K562 (cell line): ENCODE measurements around the gene CRYBG2. TPM values are rescaled to one million over a fixed set of nuclear protein-coding genes. Genes with fewer than 3 reads are reported as not detected.

Source experiments
- CREB1 ChIP-seq, 2 experiments: sonication (generic) in 1 of 2; formaldehyde crosslinking in 1 of 2; IDR thresholded peaks; 2 replicates each; pipeline versions ENCODE4 v1.6.1 to v1.8.0; 2012 to 2022; ENCODE audit warnings: inconsistent platforms in 1 of 2, mild to moderate bottlenecking in 1 of 2, missing genetic modification reagents in 1 of 2, moderate library complexity in 1 of 2
- EHMT2 ChIP-seq: fragments of 450-650 bp; IDR thresholded peaks from 2 replicates; pipeline ENCODE4 v1.6.1; 2018; ENCODE audit warnings: antibody characterized with exemption
- ETS2 ChIP-seq: IDR thresholded peaks from 2 replicates; pipeline ENCODE4 v1.6.1; 2016; ENCODE audit warnings: borderline replicate concordance, missing genetic modification characterization, mild to moderate bottlenecking, moderate library complexity, missing compliant biosample characterization; ENCODE audit not compliant: poor library complexity, severe bottlenecking
- ETV6 ChIP-seq, 3 experiments: fragments of 150-350 bp in 1 of 3; sonication (generic) in 1 of 3; formaldehyde crosslinking in 1 of 3; IDR thresholded peaks; 2 replicates each; pipeline versions ENCODE4 v1.6.1 to v1.8.0; 2014 to 2022; ENCODE audit warnings: borderline replicate concordance in 2 of 3, low read depth in 2 of 3, antibody characterized with exemption in 1 of 3, low read length in 1 of 3, mild to moderate bottlenecking in 1 of 3, missing genetic modification reagents in 1 of 3
- GATA2 ChIP-seq: sonication (generic); formaldehyde crosslinking; IDR thresholded peaks from 2 replicates; pipeline ENCODE4 v1.4.0; 2020; ENCODE audit warnings: mild to moderate bottlenecking, missing genetic modification reagents
- MCM5 ChIP-seq: fragments of 450-650 bp; IDR thresholded peaks from 2 replicates; pipeline ENCODE4 v1.6.1; 2016; ENCODE audit warnings: low read depth
- RAD21 ChIP-seq, 2 experiments: fragments of 250-450 bp in 1 of 2; fragments of 450-650 bp in 1 of 2; sonication (Bioruptor Pico) in 1 of 2; formaldehyde crosslinking in 1 of 2; IDR thresholded peaks in 1 of 2; conservative IDR thresholded peaks in 1 of 2; 2 replicates each; pipeline versions ENCODE4 v1.4.0 to v1.8.0; 2020 to 2022; ENCODE audit warnings: mild to moderate bottlenecking in 2 of 2, moderate library complexity in 1 of 2
- RNF2 ChIP-seq: sonication (generic); IDR thresholded peaks from 2 replicates; pipeline ENCODE4 v1.6.1; 2016
- SAFB ChIP-seq: fragments of 200-400 bp; formaldehyde crosslinking; IDR thresholded peaks from 2 replicates; pipeline ENCODE4 v1.6.1; 2017; ENCODE audit warnings: low read depth, low read length, borderline replicate concordance
- SIN3B ChIP-seq: fragments of 450-650 bp; IDR thresholded peaks from 2 replicates; pipeline ENCODE4 v1.6.1; 2017; ENCODE audit warnings: low read depth, mild to moderate bottlenecking, moderate library complexity
- ZNF140 ChIP-seq: fragments of 250-450 bp; sonication (Bioruptor Pico); IDR thresholded peaks from 2 replicates; pipeline ENCODE4 v1.8.0; 2021; ENCODE audit warnings: moderate library complexity, mild to moderate bottlenecking, inconsistent platforms
- ZNF165 ChIP-seq: fragments of 250-450 bp; sonication (Bioruptor Pico); IDR thresholded peaks from 2 replicates; pipeline ENCODE4 v1.4.0; 2020; ENCODE audit warnings: borderline replicate concordance
- polyA plus RNA-seq, 8 experiments: library from polyadenylated mRNA; depleted of rRNA in 4 of 8; stranded (reverse) in 5 of 8; unstranded in 3 of 8; fragments of >200 nt; fragmentation: Nextera tagmentation in 2 of 8; fragmentation: Illumina TruSeq in 1 of 8; extraction: Ambion mirVana in 2 of 8; extraction: Trizol in 1 of 8; gene quantifications; 2 replicates each; pipeline versions ENCODE4 v1.2.1 to v1.2.3, GENCODE V29; 2011 to 2014; ENCODE audit warnings: inconsistent platforms in 1 of 8, missing spikeins in 1 of 8
- total RNA-seq, 7 experiments: library from RNA; depleted of rRNA in 6 of 7; stranded (reverse); fragments of >200 nt in 6 of 7; fragmentation: Illumina TruSeq in 2 of 7; extraction: Trizol in 2 of 7; gene quantifications; 2 replicates each; pipeline versions ENCODE4 v1.2.1 to v1.2.3, GENCODE V29; 2011 to 2021; ENCODE audit warnings: low replicate concordance in 1 of 7
- TF ChIP-seq, protein P1 (sequence below): sonication (generic); formaldehyde crosslinking; IDR thresholded peaks from 2 replicates; pipeline ENCODE4 v1.8.1; 2022; ENCODE audit warnings: missing genetic modification reagents
- TF ChIP-seq, protein P2 (sequence below): IDR thresholded peaks from 2 replicates; pipeline ENCODE4 v1.6.1; 2016; ENCODE audit warnings: missing genetic modification characterization, missing compliant biosample characterization
- TF ChIP-seq, protein P3 (sequence below): fragments of 450-650 bp; formaldehyde crosslinking; IDR thresholded peaks from 2 replicates; pipeline ENCODE4 v1.4.0; 2020; ENCODE audit warnings: mild to moderate bottlenecking, moderate library complexity
- TF ChIP-seq, protein P4 (sequence below): sonication (generic); formaldehyde crosslinking; IDR thresholded peaks from 2 replicates; pipeline ENCODE4 v1.8.1; 2023; ENCODE audit warnings: mild to moderate bottlenecking, missing genetic modification reagents, moderate library complexity
- TF ChIP-seq, protein P5 (sequence below), 2 experiments: fragments of 450-650 bp in 1 of 2; IDR thresholded peaks; 2 replicates each; pipeline ENCODE4 v1.6.1; 2011 to 2017; ENCODE audit warnings: low read depth in 2 of 2, antibody characterized with exemption in 1 of 2, borderline replicate concordance in 1 of 2, low read length in 1 of 2, mild to moderate bottlenecking in 1 of 2, mixed read lengths in 1 of 2; ENCODE audit not compliant: control insufficient read depth in 1 of 2

CRYBG2 gene
- total and polyA plus RNA-seq, 9 of the 15 experiments (the other 6 are each of a cell fraction or from before 2014, with no cell fraction given), result 0.39 to 8.5 (median 3.7) TPM

DNA sequence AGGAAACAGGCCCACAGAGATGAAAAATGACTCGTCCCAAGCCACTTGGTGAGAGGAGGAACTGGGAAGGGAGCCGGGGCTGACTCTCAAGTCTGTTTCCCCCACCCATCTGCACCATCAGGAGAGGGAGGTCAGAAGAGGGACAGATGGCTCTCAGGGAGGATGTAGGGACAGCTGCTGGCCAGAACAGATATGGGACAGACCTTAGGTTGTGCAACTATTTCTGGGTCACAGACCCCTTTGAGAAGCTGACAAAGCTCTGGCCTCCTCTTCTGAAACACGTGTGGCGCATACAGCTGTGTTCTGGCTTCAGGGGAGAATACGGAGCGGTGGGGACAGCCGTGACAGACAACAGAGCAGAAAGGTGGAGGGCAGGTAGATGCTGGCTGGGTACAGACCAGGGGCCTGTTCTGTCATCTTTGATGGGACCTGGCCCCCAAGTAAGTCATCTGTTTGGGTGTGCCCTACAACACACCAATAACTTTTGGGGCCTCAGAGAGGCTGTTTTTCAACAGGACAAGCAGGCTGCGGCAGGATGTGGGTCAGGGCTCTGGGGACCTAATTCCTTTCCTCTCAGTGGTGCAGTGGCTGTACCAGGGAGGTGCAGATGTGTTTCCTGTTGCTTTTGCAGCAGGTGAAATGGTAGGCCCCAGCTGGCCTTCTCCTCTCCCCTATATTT is 66.8 kb downstream of the CRYBG2 start (continued):
- 0 out of 4 replicates have a peak, but pooled peaks of 1 of the 2 experiments have one; percentile 52 for TF ChIP-seq ETV6 (IDR thresholded peaks at IDR 0.05; ENCODE audit: borderline replicate concordance in 1 of 2, low read depth in 2 of 2, low read length in 1 of 2)
- TF ChIP-seq ETV6 (CRISPR knock-in tag; IDR thresholded peaks at IDR 0.05; ENCODE audit: borderline replicate concordance), result no peak
- no peak for TF ChIP-seq ETS2 (tag)
- TF ChIP-seq, protein P1, sequence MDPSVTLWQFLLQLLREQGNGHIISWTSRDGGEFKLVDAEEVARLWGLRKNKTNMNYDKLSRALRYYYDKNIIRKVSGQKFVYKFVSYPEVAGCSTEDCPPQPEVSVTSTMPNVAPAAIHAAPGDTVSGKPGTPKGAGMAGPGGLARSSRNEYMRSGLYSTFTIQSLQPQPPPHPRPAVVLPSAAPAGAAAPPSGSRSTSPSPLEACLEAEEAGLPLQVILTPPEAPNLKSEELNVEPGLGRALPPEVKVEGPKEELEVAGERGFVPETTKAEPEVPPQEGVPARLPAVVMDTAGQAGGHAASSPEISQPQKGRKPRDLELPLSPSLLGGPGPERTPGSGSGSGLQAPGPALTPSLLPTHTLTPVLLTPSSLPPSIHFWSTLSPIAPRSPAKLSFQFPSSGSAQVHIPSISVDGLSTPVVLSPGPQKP (CRISPR knock-in tag), result no peak
- TF ChIP-seq EHMT2, result no peak
- TF ChIP-seq, protein P2, sequence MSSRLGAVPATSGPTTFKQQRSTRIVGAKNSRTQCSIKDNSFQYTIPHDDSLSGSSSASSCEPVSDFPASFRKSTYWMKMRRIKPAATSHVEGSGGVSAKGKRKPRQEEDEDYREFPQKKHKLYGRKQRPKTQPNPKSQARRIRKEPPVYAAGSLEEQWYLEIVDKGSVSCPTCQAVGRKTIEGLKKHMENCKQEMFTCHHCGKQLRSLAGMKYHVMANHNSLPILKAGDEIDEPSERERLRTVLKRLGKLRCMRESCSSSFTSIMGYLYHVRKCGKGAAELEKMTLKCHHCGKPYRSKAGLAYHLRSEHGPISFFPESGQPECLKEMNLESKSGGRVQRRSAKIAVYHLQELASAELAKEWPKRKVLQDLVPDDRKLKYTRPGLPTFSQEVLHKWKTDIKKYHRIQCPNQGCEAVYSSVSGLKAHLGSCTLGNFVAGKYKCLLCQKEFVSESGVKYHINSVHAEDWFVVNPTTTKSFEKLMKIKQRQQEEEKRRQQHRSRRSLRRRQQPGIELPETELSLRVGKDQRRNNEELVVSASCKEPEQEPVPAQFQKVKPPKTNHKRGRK (tag), result no peak
- peak; percentile 86; the same call in 1 of the 2 replicates for TF ChIP-seq RNF2
- TF ChIP-seq SAFB, result no peak
- TF ChIP-seq GATA2 (CRISPR knock-in tag), result peak; percentile 97
- TF ChIP-seq ZNF165 (CRISPR knock-in tag), result no peak
- TF ChIP-seq CREB1 (IDR thresholded peaks at IDR 0.05), result 0 out of 2 replicates have a peak, but pooled peaks have one; percentile 58
- no peak for TF ChIP-seq CREB1 (CRISPR knock-in tag; IDR thresholded peaks at IDR 0.05)
- TF ChIP-seq, protein P3, sequence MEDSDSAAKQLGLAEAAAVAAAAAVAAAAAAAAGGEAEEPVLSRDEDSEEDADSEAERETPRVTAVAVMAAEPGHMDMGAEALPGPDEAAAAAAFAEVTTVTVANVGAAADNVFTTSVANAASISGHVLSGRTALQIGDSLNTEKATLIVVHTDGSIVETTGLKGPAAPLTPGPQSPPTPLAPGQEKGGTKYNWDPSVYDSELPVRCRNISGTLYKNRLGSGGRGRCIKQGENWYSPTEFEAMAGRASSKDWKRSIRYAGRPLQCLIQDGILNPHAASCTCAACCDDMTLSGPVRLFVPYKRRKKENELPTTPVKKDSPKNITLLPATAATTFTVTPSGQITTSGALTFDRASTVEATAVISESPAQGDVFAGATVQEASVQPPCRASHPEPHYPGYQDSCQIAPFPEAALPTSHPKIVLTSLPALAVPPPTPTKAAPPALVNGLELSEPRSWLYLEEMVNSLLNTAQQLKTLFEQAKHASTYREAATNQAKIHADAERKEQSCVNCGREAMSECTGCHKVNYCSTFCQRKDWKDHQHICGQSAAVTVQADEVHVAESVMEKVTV (CRISPR knock-in tag), result no peak
- TF ChIP-seq RAD21 (CRISPR knock-in tag; conservative IDR thresholded peaks at IDR 0.05 in 1 of 2, IDR thresholded peaks at IDR 0.05 in 1 of 2), result peak in 1 of 2 experiments; percentile 29; a peak in 2 of 4 replicates
- TF ChIP-seq, protein P4, sequence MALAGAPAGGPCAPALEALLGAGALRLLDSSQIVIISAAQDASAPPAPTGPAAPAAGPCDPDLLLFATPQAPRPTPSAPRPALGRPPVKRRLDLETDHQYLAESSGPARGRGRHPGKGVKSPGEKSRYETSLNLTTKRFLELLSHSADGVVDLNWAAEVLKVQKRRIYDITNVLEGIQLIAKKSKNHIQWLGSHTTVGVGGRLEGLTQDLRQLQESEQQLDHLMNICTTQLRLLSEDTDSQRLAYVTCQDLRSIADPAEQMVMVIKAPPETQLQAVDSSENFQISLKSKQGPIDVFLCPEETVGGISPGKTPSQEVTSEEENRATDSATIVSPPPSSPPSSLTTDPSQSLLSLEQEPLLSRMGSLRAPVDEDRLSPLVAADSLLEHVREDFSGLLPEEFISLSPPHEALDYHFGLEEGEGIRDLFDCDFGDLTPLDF (CRISPR knock-in tag), result no peak
- no peak for TF ChIP-seq ZNF140 (CRISPR knock-in tag)
- no peak for TF ChIP-seq MCM5
- TF ChIP-seq SIN3B, result no peak
- TF ChIP-seq, protein P5, sequence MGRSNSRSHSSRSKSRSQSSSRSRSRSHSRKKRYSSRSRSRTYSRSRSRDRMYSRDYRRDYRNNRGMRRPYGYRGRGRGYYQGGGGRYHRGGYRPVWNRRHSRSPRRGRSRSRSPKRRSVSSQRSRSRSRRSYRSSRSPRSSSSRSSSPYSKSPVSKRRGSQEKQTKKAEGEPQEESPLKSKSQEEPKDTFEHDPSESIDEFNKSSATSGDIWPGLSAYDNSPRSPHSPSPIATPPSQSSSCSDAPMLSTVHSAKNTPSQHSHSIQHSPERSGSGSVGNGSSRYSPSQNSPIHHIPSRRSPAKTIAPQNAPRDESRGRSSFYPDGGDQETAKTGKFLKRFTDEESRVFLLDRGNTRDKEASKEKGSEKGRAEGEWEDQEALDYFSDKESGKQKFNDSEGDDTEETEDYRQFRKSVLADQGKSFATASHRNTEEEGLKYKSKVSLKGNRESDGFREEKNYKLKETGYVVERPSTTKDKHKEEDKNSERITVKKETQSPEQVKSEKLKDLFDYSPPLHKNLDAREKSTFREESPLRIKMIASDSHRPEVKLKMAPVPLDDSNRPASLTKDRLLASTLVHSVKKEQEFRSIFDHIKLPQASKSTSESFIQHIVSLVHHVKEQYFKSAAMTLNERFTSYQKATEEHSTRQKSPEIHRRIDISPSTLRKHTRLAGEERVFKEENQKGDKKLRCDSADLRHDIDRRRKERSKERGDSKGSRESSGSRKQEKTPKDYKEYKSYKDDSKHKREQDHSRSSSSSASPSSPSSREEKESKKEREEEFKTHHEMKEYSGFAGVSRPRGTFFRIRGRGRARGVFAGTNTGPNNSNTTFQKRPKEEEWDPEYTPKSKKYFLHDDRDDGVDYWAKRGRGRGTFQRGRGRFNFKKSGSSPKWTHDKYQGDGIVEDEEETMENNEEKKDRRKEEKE (IDR thresholded peaks at IDR 0.05; ENCODE audit: borderline replicate concordance in 1 of 2, control insufficient read depth in 1 of 2, low read depth in 2 of 2, low read length in 1 of 2), result no peak
